HG03097 (cell line): Measurements from ENCODE around the gene CLIC6.

Source experiments
- ATAC-seq: cut with Tn5 transposase; IDR thresholded peaks from one replicate; pipeline ENCODE4 v1.9.1; 2021; ENCODE audit not compliant: unreplicated experiment, low FRiP score

Gene CLIC6

GRCh38 chr21:34761758-34762330 is 93.0 kb downstream of the CLIC6 start:
- ATAC-seq = no peak

DNA sequence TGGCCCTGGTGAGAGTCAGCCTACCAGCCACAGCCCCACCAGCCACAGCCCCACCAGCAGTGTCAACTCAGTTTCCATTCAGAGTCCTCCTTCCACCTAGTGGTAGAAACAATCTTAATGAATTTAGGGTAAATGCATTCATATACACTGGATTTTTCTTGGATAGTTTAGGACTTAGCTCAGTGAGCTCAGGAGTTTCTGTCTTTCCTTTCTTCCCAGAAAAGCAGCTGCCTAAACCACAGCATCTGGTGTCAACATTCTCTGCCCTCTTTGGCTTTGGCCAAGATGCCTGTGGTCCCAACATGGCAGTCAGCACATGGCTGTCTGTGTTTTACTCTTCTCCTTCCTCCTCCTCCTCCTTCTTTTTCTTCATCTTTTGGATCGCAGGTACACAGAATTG is 94.0 kb downstream of the CLIC6 start:
- ATAC-seq = no peak

DNA sequence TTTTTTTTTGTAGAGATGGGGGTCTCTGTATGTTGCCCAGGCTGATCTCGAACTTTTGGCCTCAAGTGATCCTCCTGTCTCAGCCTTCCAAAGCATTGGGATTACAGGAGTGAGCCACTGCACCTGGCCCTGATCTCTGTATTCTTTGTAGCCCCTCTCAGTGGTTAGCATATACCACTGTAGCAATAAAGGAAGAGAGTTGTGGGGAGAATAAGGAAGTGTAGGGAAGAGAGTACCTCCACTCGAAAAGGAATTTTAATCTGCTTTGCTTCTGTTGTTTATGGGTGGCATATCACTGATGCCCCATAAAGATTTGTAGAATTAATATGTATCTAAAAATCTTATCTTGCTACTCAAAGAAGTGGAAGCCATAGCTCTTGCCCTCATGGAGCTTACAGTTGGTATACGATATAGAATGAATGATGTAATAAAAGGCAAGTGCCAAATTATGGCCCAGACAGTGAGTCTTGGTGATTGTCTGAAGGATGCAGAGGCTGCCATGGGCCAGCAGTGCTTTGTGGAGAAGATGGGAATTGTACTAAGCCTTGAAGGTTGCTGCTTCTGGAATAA is 96.0 kb downstream of the CLIC6 start:
- ATAC-seq = no peak

DNA sequence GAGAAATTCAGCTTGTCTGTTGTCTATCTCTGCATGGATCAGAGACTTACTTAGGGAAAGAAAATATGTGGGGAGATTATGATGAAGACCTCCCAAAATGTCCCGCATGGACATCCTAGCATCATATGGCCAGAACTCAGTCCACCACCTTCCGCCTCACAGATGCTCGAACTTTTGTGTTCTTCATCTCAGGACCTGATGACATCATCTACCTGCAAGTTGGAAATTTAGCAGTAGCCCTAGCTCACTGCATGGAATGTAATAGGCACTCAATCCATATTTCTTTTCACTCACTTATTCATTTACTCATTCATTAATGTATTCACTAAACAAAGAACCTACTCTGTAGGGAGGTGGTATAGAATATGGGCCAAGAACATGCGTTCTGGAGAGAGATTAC is 96.8 kb downstream of the CLIC6 start:
- no peak for ATAC-seq

DNA sequence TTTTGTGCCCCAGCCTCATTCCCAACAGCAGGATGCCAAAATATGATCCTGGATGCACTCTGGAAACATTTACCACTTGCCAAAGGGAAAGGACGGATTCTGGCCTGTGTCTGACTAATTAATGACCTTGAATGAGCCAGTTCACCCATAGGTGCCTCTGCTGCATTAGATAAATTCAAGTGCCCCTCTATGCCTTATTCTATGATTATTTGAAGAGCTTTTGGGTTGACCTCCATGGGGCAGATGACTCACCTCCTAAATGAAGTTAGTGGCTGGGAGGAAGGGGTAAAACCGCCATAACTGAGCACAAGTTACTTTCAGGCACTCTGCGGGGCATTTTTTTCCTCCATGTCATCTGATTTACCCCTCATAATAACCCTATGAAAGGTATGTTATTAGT is 98.1 kb downstream of the CLIC6 start:
- no peak for ATAC-seq
